Measurements from ENCODE around the gene TBC1D1.

GRCh38 chr4:38014421-38014852 is 123.6 kb downstream of the TBC1D1 start:
- TF ChIP-seq, protein P1, sequence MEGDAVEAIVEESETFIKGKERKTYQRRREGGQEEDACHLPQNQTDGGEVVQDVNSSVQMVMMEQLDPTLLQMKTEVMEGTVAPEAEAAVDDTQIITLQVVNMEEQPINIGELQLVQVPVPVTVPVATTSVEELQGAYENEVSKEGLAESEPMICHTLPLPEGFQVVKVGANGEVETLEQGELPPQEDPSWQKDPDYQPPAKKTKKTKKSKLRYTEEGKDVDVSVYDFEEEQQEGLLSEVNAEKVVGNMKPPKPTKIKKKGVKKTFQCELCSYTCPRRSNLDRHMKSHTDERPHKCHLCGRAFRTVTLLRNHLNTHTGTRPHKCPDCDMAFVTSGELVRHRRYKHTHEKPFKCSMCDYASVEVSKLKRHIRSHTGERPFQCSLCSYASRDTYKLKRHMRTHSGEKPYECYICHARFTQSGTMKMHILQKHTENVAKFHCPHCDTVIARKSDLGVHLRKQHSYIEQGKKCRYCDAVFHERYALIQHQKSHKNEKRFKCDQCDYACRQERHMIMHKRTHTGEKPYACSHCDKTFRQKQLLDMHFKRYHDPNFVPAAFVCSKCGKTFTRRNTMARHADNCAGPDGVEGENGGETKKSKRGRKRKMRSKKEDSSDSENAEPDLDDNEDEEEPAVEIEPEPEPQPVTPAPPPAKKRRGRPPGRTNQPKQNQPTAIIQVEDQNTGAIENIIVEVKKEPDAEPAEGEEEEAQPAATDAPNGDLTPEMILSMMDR (IDR thresholded peaks at IDR 0.05; ENCODE audit: low read length), result no peak
- no peak for TF ChIP-seq EZH2 (IDR thresholded peaks at IDR 0.05; ENCODE audit: borderline replicate concordance, low read length)
